Endothelial cell of umbilical vein (primary cell): Measurements from ENCODE around the gene PSMA5. TPM values are rescaled to one million over a fixed set of nuclear protein-coding genes. Genes with fewer than 3 reads are reported as not detected.

Experiments
- BruUV-seq: library from RNA; stranded (reverse); fragments of 400-500 nt; replicated peaks from 2 replicates; lab custom pipeline; 2021; lab: Mats Ljungman, UMichigan
- CTCF ChIA-PET: fragments of 300-600, 350-600 bp; sonication (Branson Sonifier 250); formaldehyde crosslinking; loops from one replicate; lab custom pipeline; 2021; ENCODE audit warnings: antibody characterized with exemption, inconsistent platforms; lab: Charles Lee
- POLR2A ChIA-PET: fragments of 300-600, 350-600 bp; sonication (Branson Sonifier 250); formaldehyde crosslinking; loops from one replicate; lab custom pipeline; 2021; ENCODE audit warnings: antibody characterized with exemption, inconsistent platforms; lab: Charles Lee
- DNase-seq: peaks from one replicate; pipeline ENCODE4 v3.0.0-alpha.2; 2011; ENCODE audit warnings: low read depth, low spot score
- FAIRE-seq: peaks from 2 replicates; lab custom pipeline; 2011; peaks lifted over from hg19 to GRCh38; lab: Jason Lieb, UNC
- H2AFZ ChIP-seq: 2 replicates; pipeline ENCODE4 v1.6.0; 2012; ENCODE audit warnings: low read depth, low read length, control low read depth, inconsistent platforms
- H3K27ac ChIP-seq: 2 replicates; pipeline ENCODE4 v1.5.1; 2011; ENCODE audit warnings: low read depth, mild to moderate bottlenecking, control low read depth, low read length, moderate library complexity; ENCODE audit not compliant: insufficient read depth
- H3K27me3 ChIP-seq, 2 experiments: 2 replicates each; pipeline versions ENCODE4 v1.6.0 to v1.6.1; 2011; ENCODE audit warnings: low read length in 2 of 2, mixed read lengths in 1 of 2; ENCODE audit not compliant: control insufficient read depth in 2 of 2, insufficient read depth in 2 of 2
- H3K36me3 ChIP-seq, 2 experiments: 2 replicates in 1 of 2; 3 replicates in 1 of 2; pipeline ENCODE4 v1.5.1; 2011; ENCODE audit warnings: low read length in 2 of 2, mild to moderate bottlenecking in 1 of 2, moderate library complexity in 1 of 2; ENCODE audit not compliant: control insufficient read depth in 2 of 2, insufficient read depth in 2 of 2; ENCODE audit errors: extremely low read depth in 1 of 2
- H3K4me1 ChIP-seq: 3 replicates; pipeline ENCODE4 v1.5.1; 2011; ENCODE audit warnings: mild to moderate bottlenecking, low read length; ENCODE audit not compliant: control insufficient read depth, insufficient read depth; ENCODE audit errors: extremely low read depth
- H3K4me2 ChIP-seq: 2 replicates; pipeline ENCODE4 v1.6.1; 2011; ENCODE audit warnings: low read length, control low read depth, mixed read lengths; ENCODE audit not compliant: insufficient read depth
- H3K4me3 ChIP-seq, 3 experiments: fragments of 200-600 bp in 1 of 3; sonication (generic), shearing (Covaris generic) in 1 of 3; replicated peaks in 1 of 3; 2 replicates each; pipeline ENCODE4 v1.5.1; 2011 to 2016; ENCODE audit warnings: control low read depth in 3 of 3, low read length in 3 of 3, mild to moderate bottlenecking in 2 of 3, inconsistent platforms in 1 of 3, low read depth in 1 of 3, moderate library complexity in 1 of 3; ENCODE audit not compliant: insufficient read depth in 1 of 3
- H3K79me2 ChIP-seq: 2 replicates; pipeline ENCODE4 v1.6.0; 2012; ENCODE audit warnings: low read length, inconsistent platforms; ENCODE audit not compliant: control insufficient read depth, insufficient read depth
- H3K9ac ChIP-seq: replicated peaks from 2 replicates; pipeline ENCODE3; 2011; ENCODE audit warnings: low read length, control low read depth; ENCODE audit not compliant: insufficient read depth; ENCODE audit errors: extremely low read depth
- H3K9me1 ChIP-seq: replicated peaks from 3 replicates; pipeline ENCODE4 v1.6.0; 2011; ENCODE audit warnings: mild to moderate bottlenecking, low read length; ENCODE audit not compliant: control insufficient read depth, insufficient read depth; ENCODE audit errors: extremely low read depth
- H3K9me3 ChIP-seq: replicated peaks from 2 replicates; pipeline ENCODE4 v1.5.1; 2012; ENCODE audit warnings: low read length, inconsistent platforms; ENCODE audit not compliant: control insufficient read depth, insufficient read depth
- H4K20me1 ChIP-seq: replicated peaks from 2 replicates; pipeline ENCODE3; 2011; ENCODE audit warnings: mild to moderate bottlenecking, low read length; ENCODE audit not compliant: control insufficient read depth, insufficient read depth; ENCODE audit errors: extremely low read depth
- EZH2 ChIP-seq: IDR thresholded peaks from 2 replicates; pipeline ENCODE4 v1.6.1; 2012; ENCODE audit warnings: borderline replicate concordance, low read depth, mild to moderate bottlenecking, moderate library complexity, low read length, inconsistent platforms; ENCODE audit not compliant: severe bottlenecking
- FOS ChIP-seq: IDR thresholded peaks from 2 replicates; pipeline ENCODE4 v1.6.1; 2011; ENCODE audit warnings: mild to moderate bottlenecking, low read length, moderate library complexity, borderline replicate concordance; ENCODE audit not compliant: insufficient read depth
- GATA2 ChIP-seq: IDR thresholded peaks from 2 replicates; pipeline ENCODE4 v1.7.0; 2011; ENCODE audit warnings: low read depth, mild to moderate bottlenecking, moderate library complexity, mixed read lengths, low read length; ENCODE audit not compliant: insufficient read length, insufficient read depth
- JUN ChIP-seq: IDR thresholded peaks from 2 replicates; pipeline ENCODE4 v1.6.1; 2011; ENCODE audit warnings: borderline replicate concordance, low read depth; ENCODE audit not compliant: insufficient read length, insufficient read depth
- MYC ChIP-seq: IDR thresholded peaks from one replicate; pipeline ENCODE4 v1.6.1; 2011; ENCODE audit warnings: mild to moderate bottlenecking, low read depth, low read length
- POLR2A ChIP-seq: IDR thresholded peaks from 2 replicates; pipeline ENCODE4 v1.6.1; 2012; ENCODE audit warnings: low read depth, mild to moderate bottlenecking, control low read depth, low read length
- POLR2AphosphoS5 ChIP-seq: IDR thresholded peaks from 2 replicates; pipeline ENCODE4 v1.6.1; 2012; ENCODE audit warnings: low read depth, mild to moderate bottlenecking, control low read depth, low read length, moderate library complexity; ENCODE audit not compliant: insufficient read depth
- dilution Hi-C: fragments of 300-500 bp; cut with MboI; formaldehyde crosslinking; loops from one replicate; pipeline ENCODE4 v1.15.0; 2019; ENCODE audit warnings: low sequenced_read_pairs; ENCODE audit not compliant: extremely low pct_ligation_motif_present
- intact Hi-C: fragments of 100-400 bp; cut with micrococcal nuclease; formaldehyde crosslinking; loops from one replicate; pipeline ENCODE4 v1.10.0; 2022
- polyA plus RNA-seq, 4 experiments: library from polyadenylated mRNA; depleted of rRNA in 3 of 4; stranded (reverse) in 3 of 4; unstranded in 1 of 4; fragments of >200 nt; gene quantifications; 2 replicates each; pipeline versions ENCODE4 v1.2.1 to v1.2.3, GENCODE V29; 2011 to 2012; ENCODE audit warnings: missing spikeins in 1 of 4
- total RNA-seq: library from RNA; stranded (reverse); gene quantifications from 2 replicates; pipeline ENCODE4 v1.2.3, GENCODE V29; 2021
- TF ChIP-seq, protein P1 (sequence below), 2 donors: IDR thresholded peaks; 1 replicate in 1 of 2; 2 replicates in 1 of 2; pipeline ENCODE4 v1.5.1; 2011; ENCODE audit warnings: low read length in 2 of 2, mild to moderate bottlenecking in 2 of 2, moderate library complexity in 2 of 2, control low read depth in 1 of 2, inconsistent platforms in 1 of 2, low read depth in 1 of 2; ENCODE audit not compliant: insufficient read depth in 1 of 2; ENCODE audit errors: extremely low read depth in 1 of 2
- TF ChIP-seq, protein P2 (sequence below): IDR thresholded peaks from 2 replicates; pipeline ENCODE4 v1.6.1; 2011; ENCODE audit not compliant: insufficient read depth, insufficient read length

PSMA5 gene
- total and polyA plus RNA-seq, 2 donors (not counting 3 experiments of a cell fraction or from before 2014, with no cell fraction given) = 98.1 to 125 TPM

DNA sequence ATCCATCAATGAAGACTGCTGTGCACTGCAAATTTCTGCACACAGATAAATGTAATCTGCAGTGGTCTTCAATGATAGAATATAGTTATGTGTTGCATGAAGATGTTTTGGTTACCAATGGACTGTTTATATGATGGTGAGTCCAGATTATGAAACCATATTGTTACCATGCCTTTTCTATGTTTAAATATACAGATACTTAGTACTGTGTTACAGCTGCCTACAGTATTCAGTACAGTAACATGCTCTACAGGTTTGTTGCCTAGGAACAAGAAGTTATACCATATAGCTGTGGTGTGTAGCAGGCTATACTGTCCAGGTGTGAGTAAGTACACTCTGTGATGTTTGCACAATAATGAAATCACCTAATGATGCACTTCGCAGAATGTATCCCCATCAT lies 69.3 kb downstream of the PSMA5 start:
- H3K9me1 ChIP-seq = no peaks in the 10 kb centered on the region
- H3K9me3 ChIP-seq = no peaks in the 10 kb centered on the region
- dilution Hi-C loops = no loop called here
- no peak for FAIRE-seq
- intact Hi-C loops = no loop called here
- ChIA-PET CTCF (interaction anchor here (0.7 to 1.4 kb wide), 2 partner anchors 10 to 14 kb away, joined by 3 read pairs; no protein-coding TSS in a partner anchor), POLR2A (no interaction called here)
- H4K20me1 ChIP-seq = no peaks in the 10 kb centered on the region
- H3K4me1 ChIP-seq = no peaks in the 10 kb centered on the region
- H2AFZ ChIP-seq = no peak overlapping the region
- H3K79me2 ChIP-seq = no peaks in the 10 kb centered on the region
- TF ChIP-seq, protein P1, sequence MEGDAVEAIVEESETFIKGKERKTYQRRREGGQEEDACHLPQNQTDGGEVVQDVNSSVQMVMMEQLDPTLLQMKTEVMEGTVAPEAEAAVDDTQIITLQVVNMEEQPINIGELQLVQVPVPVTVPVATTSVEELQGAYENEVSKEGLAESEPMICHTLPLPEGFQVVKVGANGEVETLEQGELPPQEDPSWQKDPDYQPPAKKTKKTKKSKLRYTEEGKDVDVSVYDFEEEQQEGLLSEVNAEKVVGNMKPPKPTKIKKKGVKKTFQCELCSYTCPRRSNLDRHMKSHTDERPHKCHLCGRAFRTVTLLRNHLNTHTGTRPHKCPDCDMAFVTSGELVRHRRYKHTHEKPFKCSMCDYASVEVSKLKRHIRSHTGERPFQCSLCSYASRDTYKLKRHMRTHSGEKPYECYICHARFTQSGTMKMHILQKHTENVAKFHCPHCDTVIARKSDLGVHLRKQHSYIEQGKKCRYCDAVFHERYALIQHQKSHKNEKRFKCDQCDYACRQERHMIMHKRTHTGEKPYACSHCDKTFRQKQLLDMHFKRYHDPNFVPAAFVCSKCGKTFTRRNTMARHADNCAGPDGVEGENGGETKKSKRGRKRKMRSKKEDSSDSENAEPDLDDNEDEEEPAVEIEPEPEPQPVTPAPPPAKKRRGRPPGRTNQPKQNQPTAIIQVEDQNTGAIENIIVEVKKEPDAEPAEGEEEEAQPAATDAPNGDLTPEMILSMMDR (IDR thresholded peaks at IDR 0.05; ENCODE audit: extremely low read depth in 1 of 2, insufficient read depth in 1 of 2, low read depth in 1 of 2, low read length in 2 of 2) = no peak
- TF ChIP-seq, protein P2, sequence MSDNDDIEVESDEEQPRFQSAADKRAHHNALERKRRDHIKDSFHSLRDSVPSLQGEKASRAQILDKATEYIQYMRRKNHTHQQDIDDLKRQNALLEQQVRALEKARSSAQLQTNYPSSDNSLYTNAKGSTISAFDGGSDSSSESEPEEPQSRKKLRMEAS = no peak
- TF ChIP-seq JUN (no peak), MYC (no peak), GATA2 (no peak), EZH2 (no peak), POLR2AphosphoS5 (no peak), POLR2A (no peak), FOS (no peak)
- H3K9ac ChIP-seq = no peak overlapping the region
- BruUV-seq = no TSS peak
- no peaks in the 10 kb centered on the region for H3K36me3 ChIP-seq
- DNase-seq = no peak
- H3K4me2 ChIP-seq = no peak overlapping the region
- no peak overlapping the region for H3K4me3 ChIP-seq
- H3K27me3 ChIP-seq = peaks cover 11 to 14% of the 10 kb centered on the region in 2 experiments
- no peak overlapping the region for H3K27ac ChIP-seq
